HG03095 (cell line): Measurements from ENCODE around the gene PPP1R12B.
"Not testable (repeated sequence)": the region's sequence is repeated elsewhere in the genome, so short reads cannot be mapped to it uniquely, and the experiment has no call there.

ENCODE experiments used
- ATAC-seq: cut with Tn5 transposase; IDR thresholded peaks from one replicate; pipeline ENCODE4 v1.9.1; 2021; ENCODE audit warnings: moderate library complexity; ENCODE audit not compliant: unreplicated experiment

The PPP1R12B gene

GRCh38 chr1:202473266-202474045 lies 125.0 kb downstream of the PPP1R12B start:
- not testable (repeated sequence) for ATAC-seq

- not testable (repeated sequence) for ATAC-seq
Measured at GRCh38 chr1:202479661-202480060, 131.2 kb downstream of the PPP1R12B start.

GRCh38 chr1:202480640-202481039 lies 132.1 kb downstream of the PPP1R12B start:
- not testable (repeated sequence) for ATAC-seq

DNA sequence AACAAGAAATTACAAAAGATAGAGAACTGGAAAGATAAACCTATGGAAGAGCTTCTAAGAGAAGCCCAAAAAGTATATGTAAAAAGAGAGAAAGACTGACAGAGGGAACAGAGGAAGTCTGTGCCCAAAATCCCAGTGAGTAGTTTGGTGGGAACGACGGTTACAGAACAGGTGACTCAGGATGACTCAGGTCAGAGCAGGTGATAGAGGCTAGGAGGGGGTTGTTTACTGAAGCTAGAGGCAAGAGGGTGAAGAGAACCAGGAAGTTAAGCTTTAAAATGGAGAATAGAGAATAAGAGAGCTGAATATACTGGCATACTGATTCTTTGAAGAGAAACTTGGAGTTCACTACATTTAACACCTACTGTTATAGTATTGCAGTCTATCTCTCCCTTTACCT lies 134.9 kb downstream of the PPP1R12B start:
- ATAC-seq: not testable (repeated sequence)

DNA sequence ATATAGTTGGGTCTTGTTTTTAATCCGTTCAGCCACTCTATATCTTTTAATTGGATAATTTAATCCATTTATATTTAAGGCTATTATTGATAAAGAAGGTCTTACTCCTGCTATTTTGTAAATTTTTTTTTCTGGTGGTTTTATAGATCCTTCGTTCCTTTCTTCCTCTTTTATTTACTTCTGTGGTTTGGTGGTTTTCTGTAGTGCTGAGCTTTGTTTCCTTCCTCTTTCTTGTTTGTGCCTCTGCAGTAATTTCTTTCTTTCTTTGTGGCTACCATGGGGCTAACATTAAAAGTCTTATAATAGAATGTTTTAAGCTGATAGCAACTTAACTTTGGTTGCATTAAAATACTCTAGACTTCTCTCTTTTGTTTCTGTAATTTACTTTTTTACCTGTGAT lies 135.5 kb downstream of the PPP1R12B start:
- not testable (repeated sequence) for ATAC-seq

DNA sequence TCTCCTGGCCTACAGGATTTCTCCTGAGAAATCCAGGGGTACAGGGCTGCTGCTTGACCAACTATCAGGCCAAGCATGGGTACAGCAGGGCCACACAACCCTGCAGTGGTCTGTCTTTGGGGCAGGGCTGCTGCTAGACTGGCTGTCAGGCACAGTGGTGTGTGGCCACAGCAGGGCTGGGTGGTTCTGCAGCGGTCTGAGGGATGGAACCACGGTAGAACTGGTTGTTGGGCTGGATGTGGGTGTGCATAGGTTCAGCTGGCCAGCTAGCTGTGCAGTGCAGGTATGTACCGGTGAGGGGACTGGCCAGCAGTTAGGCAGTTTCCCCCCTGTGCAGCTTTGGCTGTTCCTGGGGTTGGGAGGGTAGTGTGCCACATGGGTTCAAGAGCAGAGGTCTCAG lies 136.3 kb downstream of the PPP1R12B start:
- not testable (repeated sequence) for ATAC-seq

- ATAC-seq: peak; percentile 67
Measured at GRCh38 chr1:202488178-202488649, 139.7 kb downstream of the PPP1R12B start.

- not testable (repeated sequence) for ATAC-seq
Measured at GRCh38 chr1:202489101-202489500, 140.6 kb downstream of the PPP1R12B start.

DNA sequence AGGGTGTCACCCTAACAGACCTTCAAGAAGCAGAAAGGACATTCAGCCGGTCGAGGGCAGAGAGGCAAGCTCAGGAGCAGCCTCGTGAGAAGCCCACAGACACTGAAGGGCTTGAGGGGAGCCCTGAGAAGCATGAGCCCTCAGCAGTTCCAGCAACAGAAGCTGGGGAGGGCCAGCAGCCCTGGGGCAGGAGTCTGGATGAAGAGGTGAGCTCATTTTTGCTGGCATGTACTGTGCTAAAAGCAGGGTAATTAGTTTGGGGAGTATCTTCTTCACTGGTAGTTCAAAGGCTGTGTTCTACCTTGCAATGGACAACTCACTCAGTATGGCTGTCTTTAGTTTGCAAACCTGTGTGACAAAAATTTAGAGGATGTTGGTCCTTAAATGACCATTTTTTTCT lies 144.6 kb downstream of the PPP1R12B start:
- ATAC-seq: not testable (repeated sequence)

GRCh38 chr1:202498542-202498941 lies 150.0 kb downstream of the PPP1R12B start:
- ATAC-seq: no peak

DNA sequence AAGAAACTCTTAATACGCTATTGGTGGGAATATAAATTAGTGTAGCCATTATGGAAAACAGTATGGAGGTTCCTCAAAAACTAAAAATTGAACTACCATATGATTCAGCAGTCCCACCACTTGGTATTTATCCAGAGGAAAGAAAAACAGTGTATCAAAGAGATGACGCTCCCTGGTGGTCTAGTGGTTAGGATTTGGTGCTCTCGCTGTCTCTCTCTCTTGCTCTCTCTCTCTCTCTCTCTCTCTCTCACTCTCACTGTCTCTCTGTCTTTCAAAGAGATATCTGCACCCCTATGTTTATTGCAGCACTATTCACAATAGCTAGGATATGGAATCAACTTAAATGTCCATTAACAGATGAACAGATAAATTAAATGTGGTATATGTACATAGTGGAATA lies 151.5 kb downstream of the PPP1R12B start:
- ATAC-seq: not testable (repeated sequence)

DNA sequence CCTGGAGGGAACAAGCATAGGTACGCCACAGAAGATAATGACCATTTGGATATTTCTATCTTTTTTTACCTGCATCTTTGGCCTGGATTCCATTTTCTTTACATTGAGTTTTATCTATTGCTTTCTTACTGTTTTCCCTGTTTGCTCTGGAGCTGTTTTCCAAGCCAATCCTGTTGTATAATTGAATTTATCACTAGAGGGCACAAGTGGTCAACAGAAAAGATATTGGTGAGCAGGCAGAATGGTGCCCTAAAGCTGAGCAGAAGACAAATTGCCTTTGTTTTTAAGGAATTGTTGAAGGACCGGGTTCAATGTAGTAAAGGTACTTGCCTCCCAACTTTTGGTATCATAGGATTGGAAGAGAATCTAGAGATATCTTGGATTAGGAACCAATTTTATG lies 152.8 kb downstream of the PPP1R12B start:
- ATAC-seq: no peak

GRCh38 chr1:202505356-202505755 lies 156.9 kb downstream of the PPP1R12B start:
- ATAC-seq: no peak

- ATAC-seq: not testable (repeated sequence)
Measured at GRCh38 chr1:202505880-202506575, 157.5 kb downstream of the PPP1R12B start.

- not testable (repeated sequence) for ATAC-seq
Measured at GRCh38 chr1:202508863-202509262, 160.4 kb downstream of the PPP1R12B start.

- not testable (repeated sequence) for ATAC-seq
Measured at GRCh38 chr1:202513875-202514274, 165.4 kb downstream of the PPP1R12B start.

- no peak for ATAC-seq
Measured at GRCh38 chr1:202516434-202516877, 168.0 kb downstream of the PPP1R12B start.

- ATAC-seq: not testable (repeated sequence)
Measured at GRCh38 chr1:202517146-202517545, 168.6 kb downstream of the PPP1R12B start.

GRCh38 chr1:202518180-202518579 lies 169.7 kb downstream of the PPP1R12B start:
- ATAC-seq: not testable (repeated sequence)

DNA sequence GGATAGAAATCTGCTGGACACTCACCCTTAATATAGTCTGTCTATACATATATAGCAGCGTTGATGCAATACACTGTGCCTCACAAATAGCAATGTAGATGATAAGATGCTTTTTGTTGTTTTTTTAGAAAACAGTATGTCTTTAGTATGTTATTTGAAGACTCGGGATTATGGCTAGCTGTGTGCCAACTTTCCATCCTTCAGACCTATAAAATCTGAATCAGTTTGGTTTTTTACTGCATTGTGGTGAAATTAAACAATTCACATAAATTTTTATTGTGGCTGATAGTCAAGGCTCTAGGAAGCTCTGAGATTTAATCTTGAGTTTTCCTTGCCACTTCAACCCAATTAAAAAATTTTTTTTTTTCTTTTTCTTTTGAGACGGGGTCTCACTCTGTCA lies 170.4 kb downstream of the PPP1R12B start:
- ATAC-seq: not testable (repeated sequence)

GRCh38 chr1:202520129-202520856 lies 171.8 kb downstream of the PPP1R12B start:
- not testable (repeated sequence) for ATAC-seq
